Measurements from ENCODE around the gene RREB1.

Gene RREB1

GRCh38 chr6:7232351-7232750 is 124.6 kb downstream of the RREB1 start:
- TF ChIP-seq CTCF (conservative IDR thresholded peaks at IDR 0.05; ENCODE audit: low read length) = no peak
- DNase-seq (ENCODE audit: low read depth) = no peak
- H3K4me3 ChIP-seq (ENCODE audit: low read length) = no peak overlapping the region

GRCh38 chr6:7234547-7234946 is 126.8 kb downstream of the RREB1 start:
- no peak for TF ChIP-seq CTCF (conservative IDR thresholded peaks at IDR 0.05; ENCODE audit: low read length)
- DNase-seq (ENCODE audit: low read depth) = peak; percentile 14
- H3K4me3 ChIP-seq (ENCODE audit: low read length) = no peak overlapping the region

GRCh38 chr6:7235712-7236305 is 128.0 kb downstream of the RREB1 start:
- H3K4me3 ChIP-seq (ENCODE audit: low read length) = no peak overlapping the region
- DNase-seq (ENCODE audit: low read depth) = no peak
- no peak for TF ChIP-seq CTCF (conservative IDR thresholded peaks at IDR 0.05; ENCODE audit: low read length)

- no peak overlapping the region for H3K4me3 ChIP-seq (ENCODE audit: low read length)
- TF ChIP-seq CTCF (conservative IDR thresholded peaks at IDR 0.05; ENCODE audit: low read length) = no peak
- no peak for DNase-seq (ENCODE audit: low read depth)
These were observed 128.8 kb downstream of the RREB1 start for GRCh38 chr6:7236306-7237209.

GRCh38 chr6:7237653-7238188 is 130.0 kb downstream of the RREB1 start:
- TF ChIP-seq CTCF (conservative IDR thresholded peaks at IDR 0.05; ENCODE audit: low read length) = no peak
- no peak overlapping the region for H3K4me3 ChIP-seq (ENCODE audit: low read length)
- no peak for DNase-seq (ENCODE audit: low read depth)

- TF ChIP-seq CTCF (conservative IDR thresholded peaks at IDR 0.05; ENCODE audit: low read length) = no peak
- H3K4me3 ChIP-seq (ENCODE audit: low read length) = no peak overlapping the region
- DNase-seq (ENCODE audit: low read depth) = no peak
These were observed 130.8 kb downstream of the RREB1 start for GRCh38 chr6:7238526-7238899.

Measured in AG10803 (cell line).